ENCODE measurements around the gene HAUS7.

The HAUS7 gene

GRCh38 chrX:153441981-153442380, 28.4 kb downstream of the HAUS7 start:
- in situ Hi-C loops (cut with MboI; ENCODE audit: low sequenced_read_pairs) = no loop called here

GRCh38 chrX:153441296-153441695, 29.1 kb downstream of the HAUS7 start:
- in situ Hi-C loops (cut with MboI; ENCODE audit: low sequenced_read_pairs) = no loop called here

- in situ Hi-C loops (cut with MboI; ENCODE audit: low sequenced_read_pairs) = no loop called here
These were observed 29.7 kb downstream of the HAUS7 start for GRCh38 chrX:153440556-153441135.

GRCh38 chrX:153439977-153440376, 30.4 kb downstream of the HAUS7 start:
- in situ Hi-C loops (cut with MboI; ENCODE audit: low sequenced_read_pairs) = no loop called here

GRCh38 chrX:153438532-153438931, 31.8 kb downstream of the HAUS7 start:
- in situ Hi-C loops (cut with MboI; ENCODE audit: low sequenced_read_pairs) = no loop called here

GRCh38 chrX:153435845-153436244, 34.5 kb downstream of the HAUS7 start:
- in situ Hi-C loops (cut with MboI; ENCODE audit: low sequenced_read_pairs) = no loop called here

- in situ Hi-C loops (cut with MboI; ENCODE audit: low sequenced_read_pairs) = no loop called here
These were observed 35.6 kb downstream of the HAUS7 start for GRCh38 chrX:153434801-153435200.

- in situ Hi-C loops (cut with MboI; ENCODE audit: low sequenced_read_pairs) = no loop called here
These were observed 36.5 kb downstream of the HAUS7 start for GRCh38 chrX:153433781-153434285.

- in situ Hi-C loops (cut with MboI; ENCODE audit: low sequenced_read_pairs) = no loop called here
These were observed 37.2 kb downstream of the HAUS7 start for GRCh38 chrX:153433161-153433680.

GRCh38 chrX:153430796-153431195, 39.6 kb downstream of the HAUS7 start:
- in situ Hi-C loops (cut with MboI; ENCODE audit: low sequenced_read_pairs) = no loop called here

- in situ Hi-C loops (cut with MboI; ENCODE audit: low sequenced_read_pairs) = no loop called here
These were observed 44.2 kb downstream of the HAUS7 start for GRCh38 chrX:153426204-153426603.

GRCh38 chrX:153423652-153424051, 46.7 kb downstream of the HAUS7 start:
- in situ Hi-C loops (cut with MboI; ENCODE audit: low sequenced_read_pairs) = no loop called here

GRCh38 chrX:153421856-153422255, 48.5 kb downstream of the HAUS7 start:
- in situ Hi-C loops (cut with MboI; ENCODE audit: low sequenced_read_pairs) = no loop called here

- in situ Hi-C loops (cut with MboI; ENCODE audit: low sequenced_read_pairs) = no loop called here
These were observed 49.4 kb downstream of the HAUS7 start for GRCh38 chrX:153420851-153421599.

- in situ Hi-C loops (cut with MboI; ENCODE audit: low sequenced_read_pairs) = no loop called here
These were observed 52.7 kb downstream of the HAUS7 start for GRCh38 chrX:153417637-153418036.

GRCh38 chrX:153416781-153417450, 53.5 kb downstream of the HAUS7 start:
- in situ Hi-C loops (cut with MboI; ENCODE audit: low sequenced_read_pairs) = no loop called here

- in situ Hi-C loops (cut with MboI; ENCODE audit: low sequenced_read_pairs) = no loop called here
These were observed 55.4 kb downstream of the HAUS7 start for GRCh38 chrX:153414856-153415510.

GRCh38 chrX:153413731-153414130, 56.6 kb downstream of the HAUS7 start:
- in situ Hi-C loops (cut with MboI; ENCODE audit: low sequenced_read_pairs) = no loop called here

- in situ Hi-C loops (cut with MboI; ENCODE audit: low sequenced_read_pairs) = no loop called here
These were observed 57.3 kb downstream of the HAUS7 start for GRCh38 chrX:153412746-153413720.

- in situ Hi-C loops (cut with MboI; ENCODE audit: low sequenced_read_pairs) = no loop called here
These were observed 58.3 kb downstream of the HAUS7 start for GRCh38 chrX:153411988-153412574.

Data from HL-60/S4 treated with retinoic acid at 250 ng/mL for 4 days and 3 days (cell line).